ENCODE data around the gene HLA-E.
"Not testable (repeated sequence)": the region's sequence is repeated elsewhere in the genome, so short reads cannot be mapped to it uniquely, and the experiment has no call there.

HLA-E gene

DNA sequence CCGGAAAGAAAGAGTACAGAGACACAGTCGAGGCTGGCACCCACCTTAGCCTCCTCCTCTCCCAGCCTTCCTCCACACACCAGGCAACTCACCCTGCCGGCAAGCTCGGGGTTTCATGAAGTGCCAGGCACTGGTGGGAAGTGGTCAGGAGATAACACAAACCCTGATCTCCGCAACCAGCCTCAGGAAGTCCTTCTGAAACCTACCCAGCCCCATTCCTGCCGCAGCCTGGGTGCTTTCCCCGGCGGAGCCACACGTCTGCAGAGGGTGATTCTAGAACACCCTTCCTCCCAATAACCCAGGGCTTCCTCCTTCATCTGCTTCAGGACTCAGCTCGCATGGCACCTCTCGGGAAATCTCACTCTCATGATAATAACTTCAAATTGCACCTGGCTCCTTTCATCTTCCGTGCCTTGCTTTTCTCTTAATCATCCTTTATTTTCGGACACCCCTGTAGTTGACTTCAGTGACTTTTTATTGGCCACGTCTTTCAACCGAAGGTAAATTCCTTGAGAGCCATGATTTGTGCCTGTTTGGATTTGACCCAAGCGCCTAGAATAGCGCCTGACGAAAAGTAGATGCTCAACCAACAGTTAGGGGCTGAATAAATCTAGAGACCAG lies 8.7 kb upstream of the HLA-E start:
- DNase-seq (ENCODE audit: low read depth in 2 of 3, low spot score in 1 of 3) = peak in 1 of 3 donors; percentile 58

DNA sequence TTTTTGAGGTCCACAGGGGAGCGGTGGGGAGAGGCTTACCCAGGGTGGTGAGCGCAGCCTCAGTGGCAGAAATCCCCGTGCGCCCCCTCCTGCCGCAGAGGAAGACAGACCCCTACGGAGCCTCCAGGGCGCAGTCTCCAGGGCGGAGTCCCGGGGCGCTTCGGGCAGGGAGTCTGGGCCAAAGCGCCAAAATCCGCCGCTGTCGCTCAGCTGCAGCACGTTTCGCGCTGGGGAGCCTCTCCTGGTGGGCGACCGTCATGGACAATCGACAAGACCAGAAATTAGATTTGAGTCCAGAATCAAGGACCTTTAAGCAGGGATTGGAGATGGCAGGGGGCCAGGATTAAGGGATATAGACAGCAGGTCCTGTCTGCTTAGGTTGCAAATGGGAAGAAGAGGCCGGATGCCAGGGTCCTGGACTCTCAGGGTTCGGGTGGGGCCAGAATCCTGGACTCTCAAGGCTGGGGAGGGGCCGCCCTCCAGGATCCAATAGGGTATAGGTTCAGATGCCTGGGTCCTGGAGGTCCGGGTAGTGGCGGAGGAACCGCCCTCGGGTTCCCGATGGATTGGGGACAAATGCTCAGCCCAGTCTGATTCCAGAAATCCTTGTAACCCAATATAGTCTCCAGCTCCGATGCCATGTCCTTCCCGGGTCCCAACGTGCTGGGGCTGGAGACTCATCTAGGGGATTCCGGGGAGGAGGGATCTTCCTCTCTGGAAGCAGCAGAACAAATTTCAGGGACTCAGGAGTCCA lies 7.9 kb upstream of the HLA-E start:
- no peak for DNase-seq (ENCODE audit: low read depth in 2 of 3, low spot score in 1 of 3)

DNA sequence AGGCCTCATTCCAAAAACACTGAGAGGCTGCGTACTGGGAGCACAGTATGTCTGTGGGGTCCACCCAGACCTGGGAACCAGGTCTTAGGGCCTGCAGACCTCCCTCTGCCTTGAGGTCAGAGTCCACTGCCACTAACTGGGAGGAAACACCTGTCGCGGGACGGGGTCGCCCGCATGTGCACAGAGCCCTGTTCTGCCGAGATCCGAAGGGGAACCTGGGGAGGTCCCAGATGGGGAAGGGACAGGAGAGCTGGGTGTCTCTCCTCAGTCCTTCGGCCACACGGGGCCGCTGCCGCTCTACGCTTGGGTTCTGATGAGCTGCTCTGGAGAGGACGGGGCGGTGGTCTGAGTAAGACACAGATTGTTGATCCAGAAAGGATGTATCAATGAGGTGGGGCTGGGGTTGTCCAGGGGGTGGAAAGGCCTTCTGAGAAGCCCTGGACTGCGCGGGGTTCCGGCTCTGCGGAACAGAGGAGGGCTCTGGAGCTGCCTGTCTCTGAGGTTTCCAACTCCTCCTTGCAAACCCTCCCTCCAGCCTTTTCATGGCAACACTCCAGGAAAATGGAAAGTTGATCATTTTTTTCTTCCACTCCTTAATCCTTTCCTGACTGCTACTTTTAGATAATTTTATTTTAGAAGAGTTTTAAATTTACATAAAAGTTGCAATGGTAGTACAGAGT lies 7.2 kb upstream of the HLA-E start:
- peak; percentile 76 to 81 (median 77) for DNase-seq (ENCODE audit: low read depth in 2 of 3, low spot score in 1 of 3)

DNA sequence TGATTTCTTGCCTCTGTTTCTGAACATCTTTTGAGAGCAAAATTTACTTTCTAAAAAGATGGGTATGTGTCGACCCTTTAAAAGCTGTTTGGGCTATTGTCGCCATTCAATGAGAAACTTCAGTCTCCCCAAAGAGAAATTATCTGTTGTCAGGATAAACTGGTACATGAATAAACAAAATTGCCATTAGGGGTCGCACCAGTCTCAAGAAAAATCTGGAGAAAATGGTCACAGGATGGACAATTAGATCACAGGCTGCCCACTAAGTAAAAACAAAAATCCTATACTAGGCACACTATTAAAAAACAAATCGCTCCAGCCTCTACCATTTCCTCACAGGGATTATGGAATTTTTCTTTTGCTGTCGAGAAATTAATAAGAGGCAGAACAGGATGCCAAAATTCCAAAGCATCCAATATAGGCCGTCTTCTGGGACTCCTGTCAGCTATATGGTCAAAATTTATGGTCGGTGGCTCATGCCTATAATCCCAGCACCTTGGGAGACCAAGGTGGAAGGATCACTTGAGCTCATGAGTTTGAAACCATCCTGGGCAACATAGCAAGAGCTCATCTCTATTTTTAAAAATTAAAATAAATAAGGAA lies 5.5 kb upstream of the HLA-E start:
- DNase-seq (ENCODE audit: low read depth in 2 of 3, low spot score in 1 of 3) = peak in 1 of 3 donors; percentile 60

DNA sequence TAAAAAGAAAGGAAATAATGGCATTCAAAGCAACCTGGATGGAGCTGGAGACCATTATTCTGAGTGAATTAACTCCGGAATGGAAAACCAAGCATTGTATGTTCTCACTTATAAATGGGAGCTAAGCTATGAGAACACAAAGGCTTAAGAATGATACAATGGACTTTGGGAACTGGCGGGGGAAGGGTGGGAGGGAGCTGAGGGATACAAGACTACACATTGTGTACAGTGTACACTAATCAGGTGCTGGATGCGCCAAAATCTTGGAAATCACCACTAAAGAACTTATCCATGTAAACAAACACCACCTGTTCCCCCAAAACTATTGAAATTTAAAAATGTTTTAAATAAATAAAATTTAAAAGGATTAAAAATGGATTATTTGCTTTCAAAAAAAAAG lies 4.1 kb upstream of the HLA-E start:
- no peak for DNase-seq (ENCODE audit: low read depth in 2 of 3, low spot score in 1 of 3)

DNA sequence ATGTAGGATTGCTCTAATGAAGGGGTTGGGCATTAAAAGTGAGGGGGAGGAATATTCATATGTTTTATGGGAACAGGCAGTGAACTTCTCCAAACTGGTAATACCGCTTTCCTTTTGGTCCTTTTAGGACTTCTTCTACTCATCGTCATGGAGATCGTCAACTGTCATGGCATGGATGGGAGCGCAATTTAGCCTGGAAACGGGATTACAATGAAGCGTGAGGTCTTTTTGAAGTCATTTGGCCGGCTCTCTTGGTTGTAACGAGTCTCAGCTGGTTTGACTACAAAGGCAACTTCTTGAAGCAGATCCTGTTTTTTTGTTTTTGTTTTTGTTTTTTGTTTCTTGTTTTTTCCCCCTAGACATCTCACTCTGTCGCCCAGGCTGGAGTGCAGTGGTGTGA lies 1.4 kb upstream of the HLA-E start:
- DNase-seq (ENCODE audit: low read depth in 2 of 3, low spot score in 1 of 3) = no peak

DNA sequence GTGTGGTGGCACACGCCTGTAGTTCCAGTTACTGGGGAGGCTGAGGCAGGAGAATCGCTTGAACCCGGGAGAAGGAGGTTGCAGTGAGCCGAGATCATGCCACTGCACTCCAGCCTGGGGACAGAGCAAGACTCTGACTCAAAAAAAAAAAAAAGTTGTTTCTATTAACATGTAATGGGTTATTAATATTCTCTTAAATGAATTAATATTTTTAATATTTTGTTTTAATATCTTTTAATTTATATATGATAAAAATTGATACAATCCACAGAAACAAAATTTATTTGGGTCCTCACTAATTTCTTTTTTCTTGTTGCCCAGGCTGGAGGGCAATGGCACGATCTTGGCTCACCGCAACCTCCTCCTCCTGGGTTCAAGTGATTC lies 620 bp upstream of the HLA-E start:
- not testable (repeated sequence) for DNase-seq (ENCODE audit: low read depth in 2 of 3, low spot score in 1 of 3)

DNA sequence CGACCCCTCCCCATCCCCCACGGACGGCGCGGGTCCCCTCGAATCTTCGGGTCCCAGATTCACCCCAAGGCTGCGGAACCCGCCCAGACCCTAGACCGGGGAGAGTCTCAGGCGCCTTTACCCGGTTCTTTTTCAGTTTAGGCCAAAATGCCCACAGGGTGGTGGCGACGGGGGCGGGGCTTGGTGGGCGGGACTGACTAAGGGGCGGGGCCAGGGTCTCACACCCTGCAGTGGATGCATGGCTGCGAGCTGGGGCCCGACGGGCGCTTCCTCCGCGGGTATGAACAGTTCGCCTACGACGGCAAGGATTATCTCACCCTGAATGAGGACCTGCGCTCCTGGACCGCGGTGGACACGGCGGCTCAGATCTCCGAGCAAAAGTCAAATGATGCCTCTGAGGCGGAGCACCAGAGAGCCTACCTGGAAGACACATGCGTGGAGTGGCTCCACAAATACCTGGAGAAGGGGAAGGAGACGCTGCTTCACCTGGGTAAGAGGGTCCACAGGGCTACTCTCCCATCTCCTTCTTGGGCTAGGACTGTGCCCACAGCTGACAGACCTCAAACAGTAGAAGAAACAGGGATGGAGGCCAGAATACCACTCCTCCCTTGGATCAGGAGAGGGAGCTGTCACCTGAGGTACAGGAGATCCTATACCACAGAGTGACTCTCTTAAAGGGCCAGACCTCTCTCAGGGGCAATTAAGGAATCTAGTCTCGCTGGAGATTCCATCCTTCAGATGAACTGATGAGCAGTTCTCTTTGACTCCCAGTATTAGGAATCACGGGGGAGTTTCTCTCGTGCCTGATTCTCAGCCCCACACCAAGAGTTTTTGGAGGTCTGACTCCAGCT lies 942 bp downstream of the HLA-E start:
- DNase-seq (ENCODE audit: low read depth in 2 of 3, low spot score in 1 of 3) = peak; percentile 74 to 82 (median 76)

DNA sequence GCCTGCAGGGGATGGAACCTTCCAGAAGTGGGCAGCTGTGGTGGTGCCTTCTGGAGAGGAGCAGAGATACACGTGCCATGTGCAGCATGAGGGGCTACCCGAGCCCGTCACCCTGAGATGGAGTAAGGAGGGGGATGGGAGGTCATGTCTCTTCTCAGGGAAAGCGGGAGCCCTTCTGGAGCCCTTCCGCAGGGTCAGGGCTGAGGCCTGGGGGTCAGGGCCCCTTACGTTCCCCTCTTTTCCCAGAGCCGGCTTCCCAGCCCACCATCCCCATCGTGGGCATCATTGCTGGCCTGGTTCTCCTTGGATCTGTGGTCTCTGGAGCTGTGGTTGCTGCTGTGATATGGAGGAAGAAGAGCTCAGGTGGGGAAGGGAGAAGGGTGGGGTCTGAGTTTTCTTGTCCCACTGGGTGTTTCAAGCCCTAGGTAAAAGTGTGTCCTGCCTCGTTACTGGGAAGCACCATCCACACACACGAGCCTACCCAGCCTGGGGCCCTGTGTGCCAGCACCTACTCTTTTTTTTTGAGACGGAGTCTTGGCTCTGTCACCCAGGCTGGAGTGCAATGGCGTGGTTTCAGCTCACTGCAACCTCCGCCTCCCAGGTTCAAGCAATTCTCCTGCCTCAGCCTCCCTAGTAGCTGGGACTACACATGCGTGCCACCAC lies 2.1 kb downstream of the HLA-E start:
- not testable (repeated sequence) for DNase-seq (ENCODE audit: low read depth in 2 of 3, low spot score in 1 of 3)

DNA sequence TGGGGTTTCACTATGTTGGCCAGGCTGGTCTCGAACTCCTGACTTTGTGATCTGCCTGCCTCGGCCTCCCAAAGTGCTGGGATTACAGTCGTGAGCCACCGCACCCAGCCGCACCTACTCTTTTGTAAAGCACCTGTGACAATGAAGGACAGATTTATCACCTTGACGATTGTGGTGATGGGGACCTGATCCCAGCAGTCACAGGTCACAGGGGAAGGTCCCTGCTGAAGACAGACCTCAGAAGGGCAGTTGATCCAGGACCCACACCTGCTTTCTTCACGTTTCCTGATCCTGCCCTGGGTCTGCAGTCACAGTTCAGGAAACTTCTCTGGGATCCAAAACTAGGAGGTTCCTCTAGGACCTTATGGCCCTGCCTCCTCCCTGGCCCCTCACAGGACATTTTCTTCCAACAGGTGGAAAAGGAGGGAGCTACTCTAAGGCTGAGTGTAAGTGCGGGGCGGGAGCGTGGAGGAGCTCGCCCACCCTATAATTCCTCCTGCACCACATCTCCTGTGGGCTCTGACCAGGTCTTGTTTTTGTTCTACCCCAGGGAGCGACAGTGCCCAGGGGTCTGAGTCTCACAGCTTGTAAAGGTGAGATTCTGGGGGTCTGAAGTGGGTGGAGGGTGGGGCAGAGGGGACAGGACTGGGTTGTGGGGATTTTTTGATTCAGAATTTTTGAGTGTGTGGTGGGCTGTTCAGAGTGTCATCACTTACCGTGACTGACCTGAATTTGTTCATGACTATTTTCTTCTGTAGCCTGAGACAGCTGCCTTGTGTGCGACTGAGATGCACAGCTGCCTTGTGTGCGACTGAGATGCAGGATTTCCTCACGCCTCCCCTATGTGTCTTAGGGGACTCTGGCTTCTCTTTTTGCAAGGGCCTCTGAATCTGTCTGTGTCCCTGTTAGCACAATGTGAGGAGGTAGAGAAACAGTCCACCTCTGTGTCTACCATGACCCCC lies 3.0 kb downstream of the HLA-E start:
- DNase-seq (ENCODE audit: low read depth in 2 of 3, low spot score in 1 of 3) = no peak

DNA sequence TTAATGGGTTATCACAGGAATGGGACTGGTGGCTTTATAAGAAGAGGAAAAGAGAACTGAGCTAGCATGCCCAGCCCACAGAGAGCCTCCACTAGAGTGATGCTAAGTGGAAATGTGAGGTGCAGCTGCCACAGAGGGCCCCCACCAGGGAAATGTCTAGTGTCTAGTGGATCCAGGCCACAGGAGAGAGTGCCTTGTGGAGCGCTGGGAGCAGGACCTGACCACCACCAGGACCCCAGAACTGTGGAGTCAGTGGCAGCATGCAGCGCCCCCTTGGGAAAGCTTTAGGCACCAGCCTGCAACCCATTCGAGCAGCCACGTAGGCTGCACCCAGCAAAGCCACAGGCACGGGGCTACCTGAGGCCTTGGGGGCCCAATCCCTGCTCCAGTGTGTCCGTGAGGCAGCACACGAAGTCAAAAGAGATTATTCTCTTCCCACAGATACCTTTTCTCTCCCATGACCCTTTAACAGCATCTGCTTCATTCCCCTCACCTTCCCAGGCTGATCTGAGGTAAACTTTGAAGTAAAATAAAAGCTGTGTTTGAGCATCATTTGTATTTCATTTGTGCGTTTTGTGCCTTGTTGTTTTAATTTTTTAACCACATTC lies 4.4 kb downstream of the HLA-E start:
- DNase-seq (ENCODE audit: low read depth in 2 of 3, low spot score in 1 of 3) = no peak

DNA sequence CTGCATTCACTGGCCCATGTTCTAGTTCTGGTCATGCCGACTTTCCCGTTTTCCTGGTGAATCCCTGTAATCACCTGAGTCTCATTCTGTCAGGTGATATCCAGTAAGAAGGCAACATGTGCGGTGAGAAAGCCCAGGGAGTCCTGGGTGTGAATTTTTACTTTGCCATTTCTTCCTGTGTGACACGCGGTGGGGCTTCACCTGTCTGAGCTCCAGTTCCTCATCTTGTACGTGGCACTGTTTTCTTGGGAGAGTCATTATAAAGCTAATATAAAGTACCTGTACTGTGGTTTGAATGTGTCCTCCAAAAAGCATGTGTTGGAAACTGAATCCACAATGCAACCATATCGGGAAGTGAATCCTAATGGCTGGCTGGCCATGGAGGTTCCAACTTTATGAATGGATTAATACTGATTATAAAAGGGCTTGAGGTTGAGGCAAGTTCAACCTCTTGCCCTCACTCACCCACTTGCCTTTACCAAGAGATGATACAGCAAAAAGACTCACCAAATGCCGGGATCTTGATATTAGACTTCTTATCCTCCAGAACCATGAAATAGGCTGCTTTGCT lies 5.1 kb downstream of the HLA-E start:
- no peak for DNase-seq (ENCODE audit: low read depth in 2 of 3, low spot score in 1 of 3)

DNA sequence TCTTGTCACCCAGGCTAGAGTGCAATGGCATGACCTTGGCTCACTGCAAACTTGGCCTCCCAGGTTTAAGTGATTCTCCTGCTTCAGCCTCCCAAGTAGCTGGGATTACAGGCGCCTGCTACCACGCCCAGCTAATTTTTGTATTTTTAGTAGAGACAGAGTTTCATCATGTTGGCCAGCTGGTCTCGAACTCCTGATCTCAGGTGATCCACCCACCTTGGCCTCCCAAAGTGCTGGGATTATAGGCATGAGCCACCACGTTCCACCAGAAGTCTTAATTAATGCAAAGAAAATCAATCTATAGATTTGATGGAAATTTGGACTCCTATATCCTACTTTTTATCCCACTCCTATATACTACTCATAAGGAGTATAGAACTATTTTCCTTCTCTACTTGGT lies 5.8 kb downstream of the HLA-E start:
- not testable (repeated sequence) for DNase-seq (ENCODE audit: low read depth in 2 of 3, low spot score in 1 of 3)

DNA sequence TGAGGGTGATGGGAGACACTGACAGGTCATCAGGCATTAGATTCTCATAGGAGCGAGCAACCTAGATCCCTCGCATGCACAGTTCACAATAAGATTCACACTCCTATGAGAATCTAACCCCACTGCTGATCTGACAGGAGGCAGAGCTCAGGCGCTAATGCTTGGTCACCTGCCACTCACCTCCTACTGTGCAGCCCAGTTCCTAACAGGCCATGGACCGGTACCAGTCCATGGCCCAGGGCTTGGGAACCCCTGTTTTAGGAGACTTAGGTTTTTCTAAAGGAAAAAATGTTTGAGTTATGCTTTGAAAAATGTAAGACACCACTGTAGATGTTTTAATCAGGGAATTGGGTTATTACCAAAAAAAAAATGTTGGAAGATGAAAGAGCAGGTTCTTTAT lies 6.7 kb downstream of the HLA-E start:
- DNase-seq (ENCODE audit: low read depth in 2 of 3, low spot score in 1 of 3) = no peak

DNA sequence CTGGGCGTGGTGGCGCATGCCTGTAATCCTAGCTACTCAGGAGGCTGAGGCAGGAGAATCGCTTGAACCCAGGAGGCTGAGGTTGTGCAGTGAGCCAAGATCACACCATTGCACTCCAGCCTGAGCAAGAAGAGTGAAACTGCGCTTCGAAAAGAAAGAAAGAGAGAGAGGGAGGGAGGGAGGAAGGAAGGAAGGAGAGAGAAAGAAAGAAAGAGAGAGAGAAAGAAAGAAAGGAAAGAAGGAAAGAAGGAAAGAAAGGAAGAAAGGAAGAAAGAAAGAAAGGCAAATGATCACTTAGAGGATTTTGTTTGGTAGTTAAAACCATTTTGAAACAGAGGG lies 7.9 kb downstream of the HLA-E start:
- DNase-seq (ENCODE audit: low read depth in 2 of 3, low spot score in 1 of 3) = not testable (repeated sequence)

DNA sequence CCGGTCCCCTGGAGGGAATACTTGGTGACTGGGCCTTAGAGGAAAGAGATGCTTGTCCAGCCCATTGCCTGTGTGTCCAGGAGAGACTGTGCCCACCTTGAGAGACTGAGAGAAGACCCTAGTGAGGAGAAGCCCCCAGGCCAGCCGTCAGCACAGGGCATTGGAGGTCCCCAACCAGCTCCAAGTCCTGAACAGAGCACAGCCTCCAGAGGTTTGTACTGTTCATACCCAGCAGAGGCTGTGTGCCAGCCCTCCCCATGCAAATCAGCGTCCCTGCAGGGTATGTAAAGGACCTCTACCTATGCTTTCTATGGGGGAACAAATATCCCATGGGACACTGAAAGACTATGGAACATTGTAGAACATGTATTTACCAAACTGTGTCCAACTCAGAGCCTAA lies 8.4 kb downstream of the HLA-E start:
- DNase-seq (ENCODE audit: low read depth in 2 of 3, low spot score in 1 of 3) = no peak

DNA sequence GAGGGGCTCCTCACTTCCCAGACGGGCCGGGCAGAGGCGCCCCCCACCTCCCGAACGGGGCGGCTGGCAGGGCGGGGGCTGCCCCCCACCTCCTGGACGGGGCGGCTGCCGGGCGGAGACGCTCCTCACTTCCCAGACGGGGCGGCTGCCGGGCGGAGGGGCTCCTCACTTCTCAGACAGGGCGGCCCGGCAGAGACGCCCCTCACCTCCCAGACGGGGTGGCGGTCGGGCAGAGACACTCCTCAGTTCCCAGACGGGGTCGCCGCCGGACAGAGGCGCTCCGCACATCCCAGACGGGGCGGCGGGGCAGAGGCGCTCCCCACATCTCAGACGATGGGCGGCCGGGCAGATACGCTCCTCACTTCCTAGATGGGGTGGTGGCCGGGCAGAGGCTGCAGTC lies 9.4 kb downstream of the HLA-E start:
- not testable (repeated sequence) for DNase-seq (ENCODE audit: low read depth in 2 of 3, low spot score in 1 of 3)

DNA sequence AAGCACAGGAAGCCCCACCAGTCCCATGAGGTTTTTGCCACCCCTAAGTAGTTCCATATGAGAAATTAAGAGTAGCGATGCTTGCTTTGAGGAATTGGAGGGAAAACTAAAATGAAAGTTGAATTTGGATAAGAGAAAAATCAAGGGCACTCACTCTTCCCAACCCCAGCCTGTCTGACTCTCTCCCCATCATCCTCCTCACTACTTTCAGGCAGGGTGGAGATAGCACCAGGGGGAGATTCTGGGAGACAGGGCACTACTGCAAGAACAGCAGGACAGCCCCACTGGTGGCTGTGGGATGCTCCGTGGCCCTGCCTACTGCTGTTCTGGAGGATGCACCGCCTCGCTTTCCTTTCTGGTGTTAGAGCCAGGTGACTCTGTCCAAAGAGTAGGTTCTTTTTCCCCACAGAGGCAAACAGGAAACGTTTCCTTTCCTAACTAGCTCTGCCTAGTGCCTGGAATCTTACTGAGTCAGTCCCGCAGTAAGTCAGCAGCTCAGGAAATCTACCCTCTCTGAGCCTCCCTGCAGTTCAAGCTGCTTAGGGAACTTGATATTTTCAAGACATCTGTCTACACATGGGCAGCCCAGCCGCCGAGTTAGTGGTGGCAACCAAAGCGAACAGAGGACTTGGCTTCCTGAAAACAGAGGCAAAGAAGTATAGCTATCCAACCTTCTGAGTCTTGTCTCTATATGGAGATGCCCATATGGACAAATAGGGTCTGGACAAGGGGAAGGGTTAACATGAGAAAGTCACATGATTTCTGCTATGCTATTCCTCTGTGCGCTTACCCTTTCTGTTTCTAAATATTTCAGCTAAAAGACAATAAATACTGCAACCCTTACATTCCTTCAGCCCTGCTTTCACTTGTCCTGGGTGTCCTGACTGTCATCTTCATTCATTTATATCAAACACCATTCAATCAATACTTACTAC lies 11.4 kb downstream of the HLA-E start:
- no peak for DNase-seq (ENCODE audit: low read depth in 2 of 3, low spot score in 1 of 3)
